Stimulated activated naive B cell treated with anti-CD40 and anti-IgM and Interleukin-4, amounts not matched to agents 10 μg/mL and 1 μg/mL and 100 μg/mL, for 72 hours (primary cell): ENCODE data around the gene TMEM182.

Source experiments
- ATAC-seq, 2 donors: fragments of 150-1000 bp; cut with Tn5 transposase; replicated peaks; 2 replicates each; pipeline ENCODE4 v1.10.0; 2021; ENCODE audit warnings: moderate library complexity in 1 of 2
- DNase-seq: peaks from one replicate; pipeline ENCODE4 v3.0.0; 2021
- H3K27ac Mint-ChIP-seq: one replicate; pipeline ENCODE4 v1.8.0; 2022; ENCODE audit warnings: mild to moderate bottlenecking, mixed read lengths
- H3K27me3 Mint-ChIP-seq, 2 donors: one replicate each; pipeline ENCODE4 v1.8.0; 2022; ENCODE audit warnings: mixed read lengths in 2 of 2
- H3K36me3 Mint-ChIP-seq, 2 donors: one replicate each; pipeline ENCODE4 v1.8.0; 2022; ENCODE audit warnings: mixed read lengths in 2 of 2, mild to moderate bottlenecking in 1 of 2
- H3K4me1 Mint-ChIP-seq, 2 donors: one replicate each; pipeline ENCODE4 v1.8.0; 2022; ENCODE audit warnings: mixed read lengths in 2 of 2, mild to moderate bottlenecking in 1 of 2
- H3K4me3 Mint-ChIP-seq, 2 donors: one replicate each; pipeline ENCODE4 v1.8.0; 2022; ENCODE audit warnings: mild to moderate bottlenecking in 2 of 2, mixed read lengths in 2 of 2, moderate library complexity in 1 of 2
- H3K9me3 Mint-ChIP-seq, 2 donors: one replicate each; pipeline ENCODE4 v1.8.0; 2022; ENCODE audit warnings: mixed read lengths in 2 of 2, mild to moderate bottlenecking in 1 of 2

Gene TMEM182

DNA sequence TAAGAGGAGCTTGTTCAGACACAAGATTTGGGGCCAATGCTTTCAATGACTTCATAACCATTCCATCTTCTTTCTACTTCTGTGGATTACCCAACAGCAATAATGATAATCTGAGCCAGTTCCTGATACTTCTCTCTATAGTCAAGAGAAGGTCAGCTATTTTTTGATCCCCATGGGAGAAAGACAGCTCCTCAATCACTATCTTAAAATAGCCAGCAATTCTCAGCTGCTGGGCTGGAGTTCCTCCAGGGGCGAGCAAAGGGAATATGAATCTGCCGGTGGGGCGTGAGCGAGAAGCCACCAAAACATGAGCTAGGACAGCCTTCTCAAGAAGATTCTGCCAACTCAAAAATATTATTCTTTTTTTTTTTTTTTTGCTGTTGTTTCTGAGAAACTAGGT is at the start of gene TMEM182:
TMEM182 (plus strand) TSS at position 269 of the 400 bp plus-strand sequence. CDS start 187 bp downstream, outside the sequence.
- no peak for ATAC-seq

GRCh38 chr2:102717308-102718018 is 44.4 kb upstream of the TMEM182 start:
- H3K4me3 Mint-ChIP-seq = no peak overlapping the region
- no peaks in the 10 kb centered on the region for H3K27me3 Mint-ChIP-seq
- peaks cover 35 to 51% of the 10 kb centered on the region in 2 donors for H3K36me3 Mint-ChIP-seq
- H3K9me3 Mint-ChIP-seq = no peaks in the 10 kb centered on the region
- ATAC-seq (no peak), DNase-seq (no peak)
- no peak overlapping the region for H3K27ac Mint-ChIP-seq
- H3K4me1 Mint-ChIP-seq = no peaks in the 10 kb centered on the region

More for the DNA sequence above, at the start of gene TMEM182:
- Mint-ChIP-seq H3K27ac (no peak within 1 kb of the TSS), H3K9me3 (no peaks in the 10 kb centered on the region), H3K36me3 (peaks cover 15 to 20% of the 10 kb centered on the region in 2 donors), H3K4me1 (no peaks in the 10 kb centered on the region), H3K4me3 (no peak within 1 kb of the TSS), H3K27me3 (no peaks in the 10 kb centered on the region)
- no peak for DNase-seq

GRCh38 chr2:102718387-102719316 is 43.2 kb upstream of the TMEM182 start:
- ATAC-seq = no peak
- Mint-ChIP-seq H3K27ac (no peak overlapping the region), H3K4me3 (no peak overlapping the region), H3K36me3 (peaks cover 45 to 63% of the 10 kb centered on the region in 2 donors), H3K9me3 (no peaks in the 10 kb centered on the region), H3K4me1 (no peaks in the 10 kb centered on the region), H3K27me3 (no peaks in the 10 kb centered on the region)
- no peak for DNase-seq

DNA sequence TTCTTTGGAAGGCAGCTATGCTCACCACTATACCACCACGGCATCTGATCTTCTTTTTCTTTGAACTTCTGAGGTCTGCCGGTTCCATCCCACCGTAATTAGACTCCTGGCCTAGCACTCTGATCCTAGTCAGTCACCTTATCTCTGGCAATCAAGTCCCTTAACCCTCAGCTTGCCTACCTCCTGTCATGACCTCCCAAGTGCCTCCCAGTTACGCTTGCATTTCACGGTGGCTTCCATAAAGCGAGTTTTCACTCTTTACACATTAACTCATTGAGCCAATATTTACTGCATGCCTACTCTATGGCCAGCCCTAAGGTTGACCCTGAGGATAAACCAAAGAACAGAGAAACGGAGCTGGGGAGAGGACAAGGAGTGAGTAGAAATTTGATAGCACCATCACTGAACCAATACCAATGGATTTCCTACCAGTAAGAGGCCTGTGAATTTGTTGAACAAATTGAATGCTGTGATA is 37.8 kb upstream of the TMEM182 start:
- no peaks in the 10 kb centered on the region for H3K27me3 Mint-ChIP-seq
- no peak overlapping the region for H3K27ac Mint-ChIP-seq
- H3K9me3 Mint-ChIP-seq = no peaks in the 10 kb centered on the region
- peaks cover 2 to 8% of the 10 kb centered on the region in 2 donors for H3K4me1 Mint-ChIP-seq
- H3K36me3 Mint-ChIP-seq = peaks cover 44 to 80% of the 10 kb centered on the region in 2 donors
- no peak overlapping the region for H3K4me3 Mint-ChIP-seq
- no peak for ATAC-seq
- no peak for DNase-seq

DNA sequence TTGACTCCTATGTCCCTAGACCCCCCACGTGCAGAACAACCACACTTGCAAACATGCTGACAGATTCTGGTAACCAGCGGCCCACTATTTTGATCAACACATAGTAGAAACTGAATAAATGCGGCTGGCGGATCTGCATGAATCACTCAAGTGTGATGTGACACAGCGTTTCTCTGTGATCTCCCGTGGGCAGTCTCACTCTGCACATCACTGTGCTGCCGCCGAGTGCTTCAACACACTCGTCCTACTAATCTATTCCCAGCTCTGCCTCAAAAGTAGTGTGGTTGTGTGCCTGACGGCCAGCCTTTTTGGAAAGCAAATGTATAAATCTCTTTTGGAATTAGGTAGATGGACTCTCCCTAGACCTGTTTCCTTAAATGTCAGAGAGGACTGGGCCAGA is 37.3 kb upstream of the TMEM182 start:
- Mint-ChIP-seq H3K27ac (no peak overlapping the region), H3K4me3 (no peak overlapping the region), H3K27me3 (no peaks in the 10 kb centered on the region), H3K36me3 (peaks cover 42 to 76% of the 10 kb centered on the region in 2 donors), H3K9me3 (no peaks in the 10 kb centered on the region), H3K4me1 (peaks cover 2 to 8% of the 10 kb centered on the region in 2 donors)
- no peak for ATAC-seq
- DNase-seq = no peak

DNA sequence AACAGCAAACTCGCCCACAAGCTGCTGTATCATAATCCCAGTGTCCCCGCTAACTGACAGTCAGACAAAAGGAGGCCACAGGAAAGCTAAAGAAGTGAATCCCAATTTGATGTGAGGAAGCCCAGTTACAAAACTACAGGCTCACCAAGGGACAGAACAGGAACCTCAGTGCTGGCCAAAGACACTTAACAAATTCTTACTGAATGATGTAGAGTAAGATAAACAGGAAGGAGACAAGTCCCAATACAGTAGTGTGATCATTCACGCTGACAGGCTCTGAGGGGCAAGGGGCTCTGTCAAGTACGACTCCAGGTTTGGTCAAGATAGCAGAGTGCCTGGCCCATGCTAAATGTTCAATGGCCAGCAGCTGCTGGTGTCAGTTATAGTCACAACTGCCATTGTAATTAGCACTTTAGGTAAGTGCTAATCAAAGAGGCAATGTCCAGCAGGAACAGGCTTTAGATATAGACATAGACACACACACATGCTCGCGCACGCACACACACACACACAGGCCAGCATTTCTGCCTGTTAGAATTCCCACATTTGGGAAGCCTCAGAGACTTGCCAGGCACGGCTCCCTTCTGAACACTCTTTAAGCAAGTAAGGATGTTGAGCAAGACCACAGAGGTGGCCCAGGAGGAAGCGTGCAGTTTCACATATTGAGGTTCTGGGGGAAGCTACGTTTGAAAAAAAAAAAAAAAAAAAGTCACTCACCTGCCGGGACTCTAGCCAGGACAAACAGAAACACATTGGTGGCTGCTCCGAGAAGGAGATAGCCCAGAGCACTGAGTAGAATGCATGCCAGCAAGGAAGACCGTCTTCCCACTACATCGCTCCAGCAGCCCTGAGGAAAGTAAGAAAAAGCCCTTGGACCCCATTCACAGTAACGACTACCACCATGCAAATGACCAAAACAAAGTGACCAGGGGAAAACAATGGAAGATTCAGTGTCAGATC is 35.4 kb upstream of the TMEM182 start:
- Mint-ChIP-seq H3K27me3 (no peaks in the 10 kb centered on the region), H3K27ac (no peak overlapping the region), H3K4me3 (no peak overlapping the region), H3K9me3 (no peaks in the 10 kb centered on the region), H3K4me1 (peaks cover 2 to 8% of the 10 kb centered on the region in 2 donors), H3K36me3 (peaks cover 36 to 66% of the 10 kb centered on the region in 2 donors)
- DNase-seq (no peak), ATAC-seq (peak in 1 of 2 donors; percentile 29)

- Mint-ChIP-seq H3K36me3 (peaks cover 10 to 11% of the 10 kb centered on the region in 2 donors), H3K4me1 (peaks cover 17 to 32% of the 10 kb centered on the region in 2 donors), H3K4me3 (peak overlapping the region; percentile 95 to 99), H3K27ac (no peak overlapping the region), H3K9me3 (no peaks in the 10 kb centered on the region), H3K27me3 (no peaks in the 10 kb centered on the region)
- DNase-seq (no peak), ATAC-seq (no peak)
These were observed 26.3 kb upstream of the TMEM182 start for GRCh38 chr2:102735416-102736109.

DNA sequence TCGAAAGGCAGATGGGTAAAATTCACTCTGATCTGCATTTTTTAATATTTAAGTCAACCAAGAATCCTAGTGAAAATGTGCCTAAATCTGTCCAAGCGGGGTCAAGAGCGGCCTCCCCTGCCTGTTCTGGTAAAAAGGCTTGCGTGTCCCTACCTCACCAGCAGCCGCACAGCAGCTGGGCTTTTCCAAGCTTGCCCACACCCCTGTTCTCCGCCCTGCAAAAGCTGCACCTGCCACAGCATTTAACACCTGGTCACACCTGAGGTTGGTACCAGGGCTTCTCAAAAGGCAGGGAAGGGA is 25.8 kb upstream of the TMEM182 start:
- Mint-ChIP-seq H3K27me3 (no peaks in the 10 kb centered on the region), H3K4me1 (peaks cover 17 to 32% of the 10 kb centered on the region in 2 donors), H3K9me3 (no peaks in the 10 kb centered on the region), H3K27ac (peak overlapping the region; percentile 94), H3K36me3 (peaks cover 6% of the 10 kb centered on the region in 2 donors), H3K4me3 (peak overlapping the region; percentile 95 to 99)
- ATAC-seq (peak; percentile 29 to 33), DNase-seq (no peak)

DNA sequence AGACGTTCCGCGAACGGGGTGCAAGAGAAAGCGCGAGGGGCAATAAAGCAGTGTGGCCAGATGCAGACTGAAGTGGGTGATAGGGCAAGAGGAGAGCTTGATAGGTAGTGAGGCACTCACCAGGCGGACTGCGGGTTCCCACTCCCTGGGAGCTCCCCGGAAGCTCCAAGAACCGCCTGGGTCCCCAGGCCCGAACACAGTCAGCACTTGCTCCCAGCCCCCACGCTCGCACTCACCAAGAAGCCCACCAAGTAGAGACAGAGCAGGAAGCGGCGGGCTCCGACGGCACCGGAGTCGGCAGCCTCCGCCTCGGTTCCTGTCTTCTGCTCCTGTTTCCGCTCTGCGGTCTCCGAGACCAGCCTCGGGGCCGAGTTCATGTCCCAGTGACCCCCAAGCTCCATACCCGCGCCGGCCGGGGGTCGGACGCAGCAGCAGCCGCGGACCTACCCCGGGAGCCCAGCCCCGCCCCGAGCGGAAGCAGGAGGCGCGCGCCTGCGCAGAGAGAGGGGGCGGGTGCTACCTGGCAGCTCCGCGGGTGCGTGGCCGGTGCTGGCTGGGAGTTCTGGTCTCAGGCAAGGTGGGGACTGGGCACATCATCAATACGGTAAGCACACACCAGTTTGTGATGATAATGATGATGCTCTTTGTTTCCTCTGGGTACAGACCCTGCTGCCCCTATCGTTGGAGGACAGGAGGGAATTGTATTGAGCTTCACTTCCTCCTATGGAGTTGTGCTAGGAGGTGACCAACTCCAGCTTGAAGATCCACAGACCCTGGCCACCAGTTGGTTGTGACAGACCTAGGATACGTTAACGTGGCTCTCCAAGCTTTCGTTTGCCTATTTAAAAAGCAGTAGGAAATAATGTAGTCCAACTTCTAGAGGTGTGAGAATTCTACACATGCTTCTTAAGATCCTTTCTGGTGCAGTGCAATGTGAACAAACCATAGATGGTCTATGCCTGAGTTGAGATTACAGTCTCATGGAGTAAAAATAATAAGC is 25.1 kb upstream of the TMEM182 start:
- peak; percentile 94 to 97 for ATAC-seq
- Mint-ChIP-seq H3K4me1 (peaks cover 17 to 32% of the 10 kb centered on the region in 2 donors), H3K27me3 (no peaks in the 10 kb centered on the region), H3K9me3 (no peaks in the 10 kb centered on the region), H3K36me3 (peaks cover 2% of the 10 kb centered on the region in 2 donors), H3K27ac (peak overlapping the region; percentile 94), H3K4me3 (peak overlapping the region; percentile 95 to 99)
- DNase-seq = peak; percentile 76

DNA sequence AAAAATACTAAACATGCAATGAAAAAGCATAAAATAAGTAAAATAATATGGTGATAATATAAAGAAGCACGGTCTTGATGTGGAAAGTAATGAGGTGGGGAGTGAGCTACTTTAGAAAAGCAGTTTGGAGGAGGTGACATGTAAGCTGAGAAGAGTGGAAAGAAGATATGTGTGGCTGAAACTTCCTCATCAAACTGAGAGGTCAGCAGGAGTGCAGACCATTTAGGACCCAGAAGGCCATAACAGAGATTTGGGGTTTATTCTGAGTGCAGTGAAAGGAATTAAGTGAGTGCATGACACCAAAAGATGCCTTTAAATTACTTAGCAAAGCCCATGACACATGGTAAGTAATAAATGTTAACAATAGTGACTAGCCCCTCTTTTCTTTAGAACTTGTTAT is 24.4 kb upstream of the TMEM182 start:
- Mint-ChIP-seq H3K9me3 (peaks cover 0 to 2% of the 10 kb centered on the region in 2 donors), H3K4me1 (peaks cover 17 to 32% of the 10 kb centered on the region in 2 donors), H3K36me3 (no peaks in the 10 kb centered on the region), H3K27me3 (no peaks in the 10 kb centered on the region), H3K4me3 (peak overlapping the region; percentile 58 to 99), H3K27ac (no peak overlapping the region)
- peak in 1 of 2 donors; percentile 22 for ATAC-seq
- DNase-seq = no peak

GRCh38 chr2:102743259-102743658 is 18.6 kb upstream of the TMEM182 start:
- Mint-ChIP-seq H3K4me3 (no peak overlapping the region), H3K4me1 (no peaks in the 10 kb centered on the region), H3K27ac (no peak overlapping the region), H3K27me3 (no peaks in the 10 kb centered on the region), H3K36me3 (peaks cover 4 to 10% of the 10 kb centered on the region in 2 donors), H3K9me3 (peaks cover 7 to 9% of the 10 kb centered on the region in 2 donors)
- no peak for ATAC-seq
- DNase-seq = no peak

GRCh38 chr2:102748107-102748506 is 13.7 kb upstream of the TMEM182 start:
- no peaks in the 10 kb centered on the region for H3K27me3 Mint-ChIP-seq
- peaks cover 4 to 10% of the 10 kb centered on the region in 2 donors for H3K36me3 Mint-ChIP-seq
- H3K4me1 Mint-ChIP-seq = peaks cover 0 to 6% of the 10 kb centered on the region in 2 donors
- no peak overlapping the region for H3K4me3 Mint-ChIP-seq
- no peak for DNase-seq
- no peak overlapping the region for H3K27ac Mint-ChIP-seq
- no peak for ATAC-seq
- H3K9me3 Mint-ChIP-seq = peaks cover 7% of the 10 kb centered on the region in 2 donors
